Putamen (tissue), 1 donor: ENCODE measurements around the gene MAPKAP1.
"Not testable (repeated sequence)": the region's sequence is repeated elsewhere in the genome, so short reads cannot be mapped to it uniquely, and the experiment has no call there.

ENCODE experiments used
- DNase-seq: peaks from one replicate; pipeline ENCODE4 v3.0.0-alpha.2; 2016; ENCODE audit warnings: low spot score

MAPKAP1 gene

GRCh38 chr9:125603478-125604021, 103.5 kb downstream of the MAPKAP1 start:
- no peak for DNase-seq

- no peak for DNase-seq
Observed at GRCh38 chr9:125601961-125602360, 105.0 kb downstream of the MAPKAP1 start.

DNA sequence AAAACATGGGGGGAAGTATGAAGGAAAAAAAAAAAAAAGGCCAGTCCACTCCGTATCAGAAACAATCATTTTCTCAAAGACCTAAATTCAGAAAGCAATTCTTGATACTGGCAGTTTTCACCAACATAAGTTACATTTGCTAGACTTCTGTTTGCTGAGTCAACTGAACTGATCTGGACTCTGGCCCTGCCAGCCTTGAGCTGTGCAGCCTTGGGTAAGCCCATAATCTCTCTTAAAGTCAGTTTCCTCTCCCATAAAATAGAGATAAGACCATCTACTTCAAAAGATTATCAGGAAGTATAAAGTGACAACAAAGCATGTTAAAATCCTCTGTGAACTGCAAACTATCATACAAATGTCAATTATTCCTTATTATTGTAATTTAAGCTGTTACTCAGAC, 106.8 kb downstream of the MAPKAP1 start:
- no peak for DNase-seq

DNA sequence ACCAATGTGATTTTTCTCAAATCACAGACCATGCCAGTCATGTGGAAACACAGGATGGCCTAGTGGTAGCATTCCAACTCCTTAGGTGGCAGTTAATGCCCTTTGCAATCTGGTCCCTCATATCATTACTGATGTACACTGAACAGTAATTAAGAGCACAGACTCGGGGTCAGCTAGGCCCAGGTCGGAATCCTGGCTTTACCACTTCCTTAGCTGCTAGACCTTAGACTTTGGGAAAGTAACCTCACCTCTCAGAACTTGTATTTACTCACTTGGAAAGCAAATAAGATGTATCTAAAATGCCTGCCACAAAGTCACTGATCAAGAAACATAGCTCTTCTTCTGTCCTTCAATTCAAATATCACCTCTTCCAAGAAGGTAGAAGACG, 112.8 kb downstream of the MAPKAP1 start:
- DNase-seq, result no peak

GRCh38 chr9:125593581-125594222, 113.3 kb downstream of the MAPKAP1 start:
- no peak for DNase-seq

DNA sequence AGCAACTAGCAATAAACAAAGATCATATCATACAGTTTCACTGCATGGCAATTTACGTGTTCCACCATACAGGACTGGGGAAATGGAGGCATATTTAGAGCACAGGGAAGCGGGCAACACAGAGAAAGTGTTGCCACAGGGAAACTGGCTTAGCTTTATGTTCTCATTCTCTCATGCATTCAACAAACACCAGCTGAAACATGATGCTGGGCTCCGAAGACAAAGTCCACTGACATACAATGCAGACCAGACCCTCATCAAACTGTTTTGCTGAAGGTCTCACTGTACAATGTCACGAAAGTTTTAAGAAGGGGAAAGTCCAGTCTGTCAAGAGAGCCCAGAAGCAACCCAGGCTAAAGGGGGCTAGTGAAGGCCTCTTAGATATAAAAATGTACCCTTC, 115.1 kb downstream of the MAPKAP1 start:
- no peak for DNase-seq

DNA sequence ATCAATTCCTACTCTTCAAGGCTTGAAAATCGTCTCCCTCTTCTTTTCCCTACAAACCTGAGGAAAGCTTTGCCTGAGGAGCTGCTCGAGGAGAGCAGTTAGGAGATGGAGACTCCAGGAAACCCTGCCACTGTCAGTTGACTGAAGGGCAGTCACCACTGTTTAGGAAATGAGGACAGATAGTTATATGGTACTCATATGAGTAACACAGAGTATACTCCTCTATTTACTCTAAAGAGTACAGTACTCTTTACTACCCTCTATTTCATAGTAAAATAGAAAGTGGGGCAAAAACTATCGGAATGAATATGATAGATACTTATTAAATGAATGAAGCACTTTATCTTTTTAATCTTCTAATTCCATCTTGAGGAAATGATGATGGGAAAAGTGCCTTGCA, 115.8 kb downstream of the MAPKAP1 start:
- DNase-seq, result no peak

DNA sequence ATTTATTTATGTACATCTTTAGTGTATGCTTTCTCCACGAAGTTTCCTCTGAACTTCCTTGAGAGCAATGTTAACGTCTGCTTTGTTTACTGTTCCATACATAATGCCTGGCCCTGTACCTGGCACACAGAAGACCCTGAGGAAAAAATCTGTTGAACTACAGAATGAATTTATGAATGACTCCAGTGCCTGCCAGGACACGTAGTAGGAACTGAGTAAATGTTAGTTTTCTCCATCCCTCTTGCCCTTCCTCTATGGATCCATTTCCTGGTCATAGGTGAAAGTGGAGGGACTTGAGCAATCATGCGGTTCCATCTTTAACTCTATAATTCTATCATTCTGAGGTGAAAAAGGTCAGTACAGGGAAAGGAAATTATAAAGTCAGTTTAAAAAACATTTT, 117.7 kb downstream of the MAPKAP1 start:
- DNase-seq, result no peak

DNA sequence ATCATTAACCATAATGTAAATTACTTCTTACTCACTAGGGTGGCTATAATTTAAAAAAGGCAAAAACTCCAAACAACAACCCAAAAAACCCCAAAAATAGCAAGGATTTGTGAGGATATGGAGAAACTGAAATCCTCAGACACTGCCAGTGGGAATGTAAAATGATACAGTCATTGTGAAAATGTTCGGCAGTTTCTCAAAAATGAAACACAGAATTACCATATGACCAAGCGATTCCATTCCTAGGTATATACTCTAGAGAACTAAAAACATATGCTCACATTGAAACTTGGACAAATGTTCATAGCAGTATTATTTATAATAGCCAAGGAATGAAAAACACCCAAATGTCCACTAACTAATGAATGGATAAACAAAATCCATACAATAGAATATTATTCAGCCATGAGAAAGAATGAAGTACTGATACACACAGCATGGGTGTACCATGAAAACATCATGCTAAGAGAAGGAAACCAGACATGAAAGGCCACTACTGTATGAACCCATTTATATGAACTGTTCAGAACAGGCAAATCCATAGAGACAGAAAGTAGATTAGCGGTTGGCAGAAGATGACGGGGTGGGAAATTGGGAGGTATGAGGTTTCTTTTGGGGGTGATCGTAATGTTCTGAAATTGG, 119.1 kb downstream of the MAPKAP1 start:
- DNase-seq, result no peak

- no peak for DNase-seq
Observed at GRCh38 chr9:125586172-125586511, 120.9 kb downstream of the MAPKAP1 start.

- DNase-seq, result no peak
Observed at GRCh38 chr9:125585503-125586171, 121.4 kb downstream of the MAPKAP1 start.

- no peak for DNase-seq
Observed at GRCh38 chr9:125580701-125581286, 126.2 kb downstream of the MAPKAP1 start.

DNA sequence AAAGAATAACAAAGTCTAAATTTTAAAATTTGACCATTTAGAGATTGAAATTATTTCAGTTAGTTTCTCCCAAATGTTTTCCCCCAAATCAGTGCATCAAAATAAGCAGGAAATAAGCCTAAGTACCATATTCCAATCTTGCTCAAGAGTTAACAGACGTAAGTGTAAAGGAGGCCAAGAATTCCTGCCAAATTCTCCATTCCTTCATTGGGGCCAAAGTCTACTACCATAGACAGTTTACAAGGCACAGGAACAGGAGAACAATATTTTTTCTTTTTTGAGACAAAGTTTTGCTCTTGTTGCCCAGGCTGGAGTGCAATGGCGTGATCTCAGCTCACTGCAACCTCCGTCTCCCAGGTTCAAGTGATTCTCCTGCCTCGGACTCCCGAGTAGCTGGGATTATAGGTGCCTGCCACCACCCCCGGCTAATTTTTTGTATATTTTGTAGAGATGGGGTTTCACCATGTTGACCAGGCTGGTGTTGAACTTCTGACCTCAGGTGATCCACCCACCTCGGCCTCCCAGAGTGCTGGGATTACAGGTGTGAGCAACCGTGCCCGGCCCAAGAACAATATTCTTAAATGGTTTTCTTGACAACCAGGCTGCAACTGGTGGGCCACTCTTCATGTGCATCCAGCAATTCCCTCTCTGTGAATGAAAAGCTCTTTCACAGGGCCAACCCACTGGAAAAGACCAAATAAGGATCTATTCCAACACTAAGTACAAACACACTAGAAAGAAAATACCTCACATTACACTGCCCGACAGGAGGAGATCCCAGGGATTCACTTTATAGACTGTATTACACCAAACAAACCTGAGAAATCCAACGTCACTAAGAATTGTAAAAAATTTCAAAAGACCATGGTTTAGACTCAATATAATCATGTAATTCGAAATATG, 127.7 kb downstream of the MAPKAP1 start:
- DNase-seq, result no peak

DNA sequence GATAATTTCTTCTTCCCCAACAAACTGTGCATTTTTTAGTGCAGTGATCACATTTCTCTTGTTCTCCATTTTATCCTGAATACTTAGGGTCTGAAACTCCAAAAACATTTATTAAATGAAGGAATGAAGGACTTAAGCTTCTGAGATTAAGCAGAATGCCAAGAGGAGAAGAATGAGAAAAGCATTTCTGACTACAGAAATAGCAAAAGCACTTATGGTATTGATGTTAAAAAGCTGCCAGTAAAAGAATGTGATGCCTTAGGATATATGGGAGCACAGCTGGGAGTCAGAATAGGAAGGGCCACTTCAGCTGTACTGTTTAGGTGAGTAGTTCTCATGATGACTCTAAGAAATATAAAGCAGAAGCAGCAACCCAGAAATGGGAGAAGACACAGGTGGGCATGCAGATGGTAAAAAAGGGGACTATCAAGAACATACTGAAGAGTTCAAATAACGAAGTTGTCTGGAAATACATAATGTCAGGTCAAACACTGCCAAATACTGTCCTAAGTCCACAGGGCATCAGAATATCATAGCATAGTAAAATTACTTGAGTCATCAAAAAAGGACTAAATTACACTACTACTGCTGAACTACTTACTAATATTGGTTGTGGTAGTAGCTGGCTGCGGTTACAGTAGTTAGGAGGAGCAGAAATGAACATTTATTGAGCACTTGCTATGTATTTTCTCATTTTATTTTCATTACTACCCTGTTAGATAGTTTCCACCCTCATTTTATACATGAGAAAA, 132.7 kb downstream of the MAPKAP1 start:
- no peak for DNase-seq

DNA sequence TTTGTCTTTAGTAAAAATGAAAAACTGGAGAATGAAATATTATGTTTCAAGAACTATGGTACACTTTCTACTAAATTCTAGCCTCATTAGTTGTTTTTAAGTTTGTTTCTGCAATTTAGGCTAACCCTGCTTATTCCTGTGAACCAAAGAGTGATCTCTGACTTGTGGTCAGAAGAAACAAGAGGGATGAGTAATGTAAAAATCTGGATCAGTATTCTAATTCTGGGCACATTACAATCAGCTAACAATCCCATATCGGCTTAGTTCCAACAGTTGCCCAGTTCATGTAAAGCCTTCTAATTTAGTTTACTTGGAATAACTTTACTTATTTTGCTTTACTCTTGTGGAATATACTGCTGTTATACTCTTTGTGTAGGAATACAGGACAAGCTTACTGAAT, 134.5 kb downstream of the MAPKAP1 start:
- DNase-seq, result not testable (repeated sequence)

- DNase-seq, result not testable (repeated sequence)
Observed at GRCh38 chr9:125571824-125572223, 135.2 kb downstream of the MAPKAP1 start.

- no peak for DNase-seq
Observed at GRCh38 chr9:125570246-125570645, 136.8 kb downstream of the MAPKAP1 start.

DNA sequence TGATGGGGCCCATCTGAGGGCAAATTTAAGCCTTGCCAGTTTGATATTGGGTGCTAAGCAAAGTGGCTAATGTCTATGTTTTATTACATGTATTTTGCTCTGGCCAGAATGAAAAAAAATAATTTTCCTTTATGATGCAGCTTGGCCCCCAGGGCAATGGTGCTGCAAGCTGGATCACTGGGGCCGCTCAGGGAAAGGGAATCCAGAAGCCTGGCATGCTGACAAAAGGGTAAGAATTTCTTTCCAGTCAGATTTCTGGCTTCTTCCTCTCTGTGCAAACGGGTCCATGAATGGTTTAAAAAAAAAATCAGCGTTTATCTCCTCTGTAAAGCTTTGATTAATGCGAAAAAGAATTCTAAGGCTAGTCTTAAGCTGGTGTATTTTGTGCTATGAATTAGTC, 138.4 kb downstream of the MAPKAP1 start:
- DNase-seq, result no peak

DNA sequence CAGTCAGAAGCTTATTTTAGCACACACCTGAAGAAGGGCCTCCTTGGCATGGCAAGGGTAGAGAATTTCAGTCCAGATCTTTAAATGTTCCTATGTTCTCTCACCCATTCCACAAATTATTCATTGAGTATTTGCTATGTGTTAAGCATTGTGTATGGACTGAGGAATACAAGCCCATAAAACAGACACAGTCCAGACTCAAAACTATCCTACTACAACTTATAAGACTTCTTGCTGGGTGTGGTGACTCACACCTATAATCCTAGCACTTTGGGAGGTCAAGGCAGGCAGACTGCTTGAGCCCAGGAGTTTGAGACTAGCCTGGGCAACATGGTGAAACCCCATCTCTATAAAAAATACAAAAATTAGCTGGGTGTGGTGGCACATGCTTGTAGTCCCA, 141.0 kb downstream of the MAPKAP1 start:
- DNase-seq, result not testable (repeated sequence)

GRCh38 chr9:125565126-125565525, 141.9 kb downstream of the MAPKAP1 start:
- no peak for DNase-seq

DNA sequence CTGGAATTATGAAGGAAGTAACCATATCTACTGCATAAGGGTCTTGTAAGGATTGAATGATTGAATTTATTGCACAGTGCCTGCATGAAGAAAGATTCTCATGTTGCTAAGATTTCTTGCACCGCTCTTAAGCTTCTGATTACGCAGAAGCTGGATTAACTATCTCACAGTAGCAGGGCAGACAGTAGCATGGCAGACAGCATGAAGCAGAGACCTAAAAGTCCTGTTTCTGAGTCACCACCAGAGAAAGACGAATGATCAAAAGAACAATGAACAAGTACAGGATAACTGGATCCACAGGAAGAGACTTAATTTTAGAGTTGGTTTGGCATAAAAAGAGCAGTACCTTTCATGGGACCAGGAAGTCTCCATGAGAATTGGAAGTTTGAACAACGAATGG, 142.4 kb downstream of the MAPKAP1 start:
- DNase-seq, result no peak
